Neural cell (in vitro differentiated cells): ENCODE measurements around the gene MON2. TPM values are rescaled to one million over a fixed set of nuclear protein-coding genes. Genes with fewer than 3 reads are reported as not detected.
"Not testable (repeated sequence)": the region's sequence is repeated elsewhere in the genome, so short reads cannot be mapped to it uniquely, and the experiment has no call there.

Experiments
- H2AFZ ChIP-seq: fragments of 200-600, 300-800 bp; sonication (generic), shearing (Covaris generic); 2 replicates; pipeline ENCODE4 v1.6.0; 2014; ENCODE audit warnings: low read depth, mild to moderate bottlenecking, antibody characterized with exemption, low read length, moderate library complexity
- H3F3A ChIP-seq: fragments of 200-600 bp; shearing (Covaris generic); 2 replicates; pipeline ENCODE4 v1.6.1; 2016; ENCODE audit warnings: mild to moderate bottlenecking, moderate library complexity, mixed read lengths, antibody characterized with exemption, low read length; ENCODE audit not compliant: insufficient read depth, poor library complexity, severe bottlenecking
- H3K27ac ChIP-seq: fragments of 200-600, 300-800 bp; sonication (generic), shearing (Covaris generic); 2 replicates; pipeline ENCODE4 v1.5.1; 2014; ENCODE audit warnings: mild to moderate bottlenecking, low read length, moderate library complexity
- H3K27me3 ChIP-seq: fragments of 300-800, 200-600 bp; sonication (generic), shearing (Covaris generic); 2 replicates; pipeline ENCODE4 v1.6.0; 2014; ENCODE audit warnings: mild to moderate bottlenecking, low read depth, low read length, moderate library complexity; ENCODE audit not compliant: insufficient read depth
- H3K36me3 ChIP-seq: fragments of 300-800, 200-600 bp; sonication (generic), shearing (Covaris generic); 2 replicates; pipeline ENCODE4 v1.5.1; 2014; ENCODE audit warnings: mild to moderate bottlenecking, antibody characterized with exemption, low read length, moderate library complexity; ENCODE audit not compliant: insufficient read depth
- H3K4me2 ChIP-seq: fragments of 300-800, 200-600 bp; sonication (generic), shearing (Covaris generic); 2 replicates; pipeline ENCODE4 v1.6.0; 2014; ENCODE audit warnings: mild to moderate bottlenecking, low read length
- H3K4me3 ChIP-seq: fragments of 300-800, 200-600 bp; sonication (generic), shearing (Covaris generic); 2 replicates; pipeline ENCODE4 v1.5.1; 2014; ENCODE audit warnings: mild to moderate bottlenecking, low read length, moderate library complexity
- H3K79me2 ChIP-seq: fragments of 200-600 bp; shearing (Covaris generic); replicated peaks from 2 replicates; pipeline ENCODE4 v1.6.0; 2014; ENCODE audit warnings: mild to moderate bottlenecking, low read length, moderate library complexity; ENCODE audit not compliant: insufficient read depth
- H3K9ac ChIP-seq: fragments of 300-800, 200-600 bp; sonication (generic), shearing (Covaris generic); 2 replicates; pipeline ENCODE4 v1.6.1; 2016; ENCODE audit warnings: mild to moderate bottlenecking, low read length, mixed read lengths
- H3K9me2 ChIP-seq: fragments of 200-600 bp; shearing (Covaris generic); 2 replicates; pipeline ENCODE4 v1.6.1; 2016; ENCODE audit warnings: mild to moderate bottlenecking, low read length, mixed read lengths; ENCODE audit not compliant: insufficient read depth
- H3K9me3 ChIP-seq: fragments of 200-600, 300-800 bp; sonication (generic), shearing (Covaris generic); 2 replicates; pipeline ENCODE4 v1.6.1; 2016; ENCODE audit warnings: mild to moderate bottlenecking, mixed run types, low read length, moderate library complexity, mixed read lengths
- H4K20me1 ChIP-seq: fragments of 200-600 bp; shearing (Covaris generic); 2 replicates; pipeline ENCODE4 v1.6.1; 2016; ENCODE audit warnings: mild to moderate bottlenecking, mixed run types; ENCODE audit not compliant: insufficient read depth
- CTCF ChIP-seq: fragments of 450-650 bp; IDR thresholded peaks from 2 replicates; pipeline ENCODE4 v1.5.1; 2014; ENCODE audit warnings: antibody characterized with exemption, mild to moderate bottlenecking, moderate library complexity; ENCODE audit not compliant: poor library complexity, severe bottlenecking
- EP300 ChIP-seq: fragments of 450-650 bp; conservative IDR thresholded peaks from 2 replicates; pipeline ENCODE4 v1.6.1; 2014; ENCODE audit warnings: antibody characterized with exemption, mild to moderate bottlenecking, moderate library complexity; ENCODE audit not compliant: poor library complexity, severe bottlenecking
- EZH2 ChIP-seq: fragments of 200-600, 300-800 bp; shearing (Covaris generic), sonication (generic); IDR thresholded peaks from 2 replicates; pipeline ENCODE4 v1.6.1; 2014; ENCODE audit warnings: antibody characterized with exemption, low read length, borderline replicate concordance, mild to moderate bottlenecking; ENCODE audit not compliant: insufficient read depth, poor library complexity, severe bottlenecking
- MXI1 ChIP-seq: fragments of 450-650 bp; conservative IDR thresholded peaks from 2 replicates; pipeline ENCODE4 v1.6.1; 2014; ENCODE audit warnings: antibody characterized with exemption, mild to moderate bottlenecking; ENCODE audit not compliant: poor library complexity, severe bottlenecking
- POLR2AphosphoS5 ChIP-seq: IDR thresholded peaks from 2 replicates; pipeline ENCODE4 v1.6.1; 2012
- RAD21 ChIP-seq: fragments of 450-650 bp; conservative IDR thresholded peaks from 2 replicates; pipeline ENCODE4 v1.6.1; 2014; ENCODE audit warnings: antibody characterized with exemption, mild to moderate bottlenecking, moderate library complexity
- REST ChIP-seq: IDR thresholded peaks from 2 replicates; pipeline ENCODE4 v1.6.1; 2012; ENCODE audit warnings: borderline replicate concordance
- SMC3 ChIP-seq: fragments of 450-650 bp; conservative IDR thresholded peaks from 2 replicates; pipeline ENCODE4 v1.6.1; 2014; ENCODE audit warnings: antibody characterized with exemption, mild to moderate bottlenecking, moderate library complexity; ENCODE audit not compliant: poor library complexity
- TAF1 ChIP-seq: IDR thresholded peaks from 2 replicates; pipeline ENCODE4 v1.6.1; 2012; ENCODE audit warnings: low read depth
- polyA plus RNA-seq: library from polyadenylated mRNA; depleted of rRNA; stranded (reverse); fragments of >200 nt; gene quantifications from 2 replicates; pipeline ENCODE4 v1.2.3, GENCODE V29; 2014

The MON2 gene
- polyA plus RNA-seq, 1 donor from 2014 or later = 44.2 TPM

- TF ChIP-seq TAF1 (no peak), CTCF (no peak), SMC3 (no peak), POLR2AphosphoS5 (no peak), REST (no peak), RAD21 (no peak), EZH2 (no peak), EP300 (no peak)
- Histone ChIP-seq H3K27me3 (no peaks in the 10 kb centered on the region), H2AFZ (no peak overlapping the region), H3K4me3 (no peak overlapping the region), H3K9ac (no peak overlapping the region), H3K36me3 (no peaks in the 10 kb centered on the region), H3F3A (no peaks in the 10 kb centered on the region), H3K9me2 (no peaks in the 10 kb centered on the region), H3K4me2 (no peak overlapping the region), H3K9me3 (no peaks in the 10 kb centered on the region), H3K27ac (no peak overlapping the region), H3K79me2 (no peaks in the 10 kb centered on the region), H4K20me1 (no peaks in the 10 kb centered on the region)
These were observed 8.0 kb upstream of the MON2 start for GRCh38 chr12:62458626-62459025.

GRCh38 chr12:62459976-62460375 lies 6.7 kb upstream of the MON2 start:
- H3K36me3 ChIP-seq = no peaks in the 10 kb centered on the region
- H3K4me3 ChIP-seq = no peak overlapping the region
- no peak overlapping the region for H2AFZ ChIP-seq
- no peak overlapping the region for H3K9ac ChIP-seq
- H3K9me2 ChIP-seq = no peaks in the 10 kb centered on the region
- H4K20me1 ChIP-seq = no peaks in the 10 kb centered on the region
- no peak overlapping the region for H3K4me2 ChIP-seq
- no peaks in the 10 kb centered on the region for H3K79me2 ChIP-seq
- no peaks in the 10 kb centered on the region for H3K9me3 ChIP-seq
- TF ChIP-seq EZH2 (no peak), REST (no peak), MXI1 (no peak), RAD21 (no peak), CTCF (no peak), TAF1 (no peak), POLR2AphosphoS5 (no peak), EP300 (no peak), SMC3 (no peak)
- H3K27ac ChIP-seq = no peak overlapping the region
- H3F3A ChIP-seq = no peaks in the 10 kb centered on the region
- H3K27me3 ChIP-seq = no peaks in the 10 kb centered on the region

GRCh38 chr12:62461171-62461837 lies 5.3 kb upstream of the MON2 start:
- H3K4me3 ChIP-seq, H3K9me3 ChIP-seq, H3K27me3 ChIP-seq, H2AFZ ChIP-seq, H3K27ac ChIP-seq, H3K36me3 ChIP-seq, H3F3A ChIP-seq, H4K20me1 ChIP-seq, H3K9me2 ChIP-seq, H3K79me2 ChIP-seq, H3K4me2 ChIP-seq, H3K9ac ChIP-seq: not testable (repeated sequence)
